SU-DHL-6 (cell line): ENCODE data around the gene DCC.

Experiments used
- EZH2phosphoT487 ChIP-seq: fragments of 200-600 bp; sonication (generic), shearing (Covaris generic); conservative IDR thresholded peaks from 2 replicates; pipeline ENCODE4 v1.6.1; 2018; ENCODE audit warnings: mild to moderate bottlenecking, antibody characterized with exemption, low read length, moderate library complexity, mixed read lengths
- TF ChIP-seq, protein P1 (sequence below): fragments of 200-600 bp; sonication (generic); IDR thresholded peaks from one replicate; pipeline ENCODE4 v1.5.1; 2017; ENCODE audit warnings: antibody characterized with exemption, mild to moderate bottlenecking, low read length, moderate library complexity; ENCODE audit not compliant: insufficient read depth, poor library complexity, severe bottlenecking

DNA sequence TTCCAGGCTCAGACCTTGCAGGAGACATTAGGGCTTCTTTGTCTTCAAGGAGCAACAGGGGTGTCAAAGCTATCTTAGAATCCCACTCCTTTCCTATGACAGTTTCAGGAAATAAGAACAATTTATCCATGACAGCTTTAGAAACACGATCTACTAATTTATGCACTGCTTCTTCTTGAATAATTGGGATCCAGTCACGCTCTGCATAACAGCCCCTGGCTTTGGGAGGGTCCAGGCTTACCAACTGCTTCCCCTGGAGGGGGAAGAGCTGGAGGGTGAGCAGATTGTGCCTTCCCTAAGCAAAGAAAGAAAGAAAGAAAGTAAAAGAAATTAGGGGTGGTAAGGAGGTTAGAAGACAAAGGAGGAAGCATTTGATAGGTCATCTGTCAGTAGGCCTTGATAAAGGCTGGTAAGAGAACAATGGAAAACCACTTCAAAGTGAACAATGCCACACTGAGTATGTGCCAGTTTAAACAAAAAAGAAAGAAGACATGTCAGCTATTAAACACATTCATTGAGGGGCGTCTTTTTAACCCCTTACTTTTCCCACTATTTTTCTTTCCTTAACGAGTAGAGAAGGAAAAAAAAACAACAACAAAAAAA is 327.6 kb downstream of the DCC start:
- TF ChIP-seq, protein P1, sequence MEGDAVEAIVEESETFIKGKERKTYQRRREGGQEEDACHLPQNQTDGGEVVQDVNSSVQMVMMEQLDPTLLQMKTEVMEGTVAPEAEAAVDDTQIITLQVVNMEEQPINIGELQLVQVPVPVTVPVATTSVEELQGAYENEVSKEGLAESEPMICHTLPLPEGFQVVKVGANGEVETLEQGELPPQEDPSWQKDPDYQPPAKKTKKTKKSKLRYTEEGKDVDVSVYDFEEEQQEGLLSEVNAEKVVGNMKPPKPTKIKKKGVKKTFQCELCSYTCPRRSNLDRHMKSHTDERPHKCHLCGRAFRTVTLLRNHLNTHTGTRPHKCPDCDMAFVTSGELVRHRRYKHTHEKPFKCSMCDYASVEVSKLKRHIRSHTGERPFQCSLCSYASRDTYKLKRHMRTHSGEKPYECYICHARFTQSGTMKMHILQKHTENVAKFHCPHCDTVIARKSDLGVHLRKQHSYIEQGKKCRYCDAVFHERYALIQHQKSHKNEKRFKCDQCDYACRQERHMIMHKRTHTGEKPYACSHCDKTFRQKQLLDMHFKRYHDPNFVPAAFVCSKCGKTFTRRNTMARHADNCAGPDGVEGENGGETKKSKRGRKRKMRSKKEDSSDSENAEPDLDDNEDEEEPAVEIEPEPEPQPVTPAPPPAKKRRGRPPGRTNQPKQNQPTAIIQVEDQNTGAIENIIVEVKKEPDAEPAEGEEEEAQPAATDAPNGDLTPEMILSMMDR, result no peak
- TF ChIP-seq EZH2phosphoT487, result no peak
